ENCODE results near the gene PAH.

DNA sequence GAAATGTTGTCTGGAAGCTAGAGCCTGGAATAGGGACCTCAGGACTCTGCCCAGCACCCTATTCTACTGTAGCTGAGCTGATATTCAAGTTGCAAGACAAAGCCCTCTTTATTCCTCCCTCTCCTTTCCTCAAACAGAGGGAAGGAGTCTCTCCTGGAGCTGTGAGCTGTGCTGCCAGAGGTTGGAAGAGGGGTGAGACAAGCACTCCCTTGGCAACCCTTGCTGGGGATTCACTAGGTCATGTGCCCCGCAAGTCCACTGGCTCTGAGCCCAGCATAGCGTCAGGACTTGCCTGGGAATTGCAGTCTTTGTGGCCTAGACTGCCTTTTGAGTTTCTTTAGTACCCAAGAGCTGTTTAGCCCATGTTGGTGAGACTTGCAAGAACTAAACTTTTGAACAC lies 29.0 kb upstream of the PAH start:
- TF ChIP-seq MAX (IDR thresholded peaks at IDR 0.05; ENCODE audit: low read depth) (no peak), FOXJ3 (CRISPR knock-in tag; IDR thresholded peaks at IDR 0.05) (no peak), EP300 (IDR thresholded peaks at IDR 0.05; ENCODE audit: borderline replicate concordance in 1 of 2, low read depth in 1 of 2, low read length in 1 of 2) (no peak)

Data from SK-N-SH (cell line).